D721Med (cell line): ENCODE data around the gene ADGRB3.

Experiments
- DNase-seq: peaks from one replicate; pipeline ENCODE4 v3.0.0; 2011; ENCODE audit warnings: low spot score; ENCODE audit not compliant: insufficient read length
- FAIRE-seq: peaks from 2 replicates; lab custom pipeline; 2011; peaks lifted over from hg19 to GRCh38; lab: Jason Lieb, UNC
- TF ChIP-seq, protein P1 (sequence below): IDR thresholded peaks from 2 replicates; pipeline ENCODE4 v1.5.1; 2012; ENCODE audit warnings: mild to moderate bottlenecking, control low read depth; ENCODE audit not compliant: insufficient read depth; ENCODE audit errors: missing control alignments

ADGRB3 gene

DNA sequence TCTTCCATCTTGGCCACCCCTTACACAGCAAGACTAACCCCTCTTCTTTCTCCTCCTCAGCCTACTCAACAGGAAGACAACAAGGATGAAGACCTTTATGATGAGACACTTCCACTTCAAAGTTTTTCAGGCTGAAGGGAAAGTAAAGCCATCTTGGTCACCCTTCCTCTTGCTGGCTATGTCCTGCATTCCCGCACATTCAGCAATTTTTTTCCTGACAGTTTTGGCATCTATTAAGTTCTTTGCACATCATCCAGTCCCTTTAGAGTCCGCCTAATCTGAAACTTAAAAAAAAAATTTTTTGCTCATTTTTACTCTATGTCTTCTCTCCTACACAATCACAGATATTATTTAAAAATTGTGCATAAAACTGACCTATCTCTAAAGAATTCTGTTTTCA, 668.3 kb downstream of the ADGRB3 start:
- no peak for FAIRE-seq
- no peak for DNase-seq
- TF ChIP-seq, protein P1, sequence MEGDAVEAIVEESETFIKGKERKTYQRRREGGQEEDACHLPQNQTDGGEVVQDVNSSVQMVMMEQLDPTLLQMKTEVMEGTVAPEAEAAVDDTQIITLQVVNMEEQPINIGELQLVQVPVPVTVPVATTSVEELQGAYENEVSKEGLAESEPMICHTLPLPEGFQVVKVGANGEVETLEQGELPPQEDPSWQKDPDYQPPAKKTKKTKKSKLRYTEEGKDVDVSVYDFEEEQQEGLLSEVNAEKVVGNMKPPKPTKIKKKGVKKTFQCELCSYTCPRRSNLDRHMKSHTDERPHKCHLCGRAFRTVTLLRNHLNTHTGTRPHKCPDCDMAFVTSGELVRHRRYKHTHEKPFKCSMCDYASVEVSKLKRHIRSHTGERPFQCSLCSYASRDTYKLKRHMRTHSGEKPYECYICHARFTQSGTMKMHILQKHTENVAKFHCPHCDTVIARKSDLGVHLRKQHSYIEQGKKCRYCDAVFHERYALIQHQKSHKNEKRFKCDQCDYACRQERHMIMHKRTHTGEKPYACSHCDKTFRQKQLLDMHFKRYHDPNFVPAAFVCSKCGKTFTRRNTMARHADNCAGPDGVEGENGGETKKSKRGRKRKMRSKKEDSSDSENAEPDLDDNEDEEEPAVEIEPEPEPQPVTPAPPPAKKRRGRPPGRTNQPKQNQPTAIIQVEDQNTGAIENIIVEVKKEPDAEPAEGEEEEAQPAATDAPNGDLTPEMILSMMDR: no peak

DNA sequence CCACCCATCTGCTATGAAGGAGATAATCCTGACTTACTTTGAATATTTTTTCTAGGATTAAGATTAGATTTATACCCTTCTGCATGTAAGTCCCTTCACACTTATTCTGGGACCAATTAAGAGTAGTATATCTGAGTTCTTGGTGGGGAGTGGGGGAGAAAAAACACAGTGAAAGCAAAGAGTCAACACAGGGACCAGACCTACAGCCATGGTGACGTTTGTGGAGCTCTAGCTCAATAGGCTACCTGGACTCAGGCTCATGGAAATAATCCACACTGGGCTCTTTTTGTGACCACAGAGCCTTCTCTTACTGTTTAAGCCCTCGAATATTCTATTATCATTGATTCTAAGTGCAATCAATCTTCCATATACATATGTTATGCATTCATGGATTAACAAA, 670.4 kb downstream of the ADGRB3 start:
- DNase-seq (no peak), FAIRE-seq (peak; percentile 29)
- TF ChIP-seq, protein P1: no peak

- TF ChIP-seq, protein P1: no peak
- no peak for FAIRE-seq
- no peak for DNase-seq
Observed at GRCh38 chr6:69308584-69308983, 673.5 kb downstream of the ADGRB3 start.

DNA sequence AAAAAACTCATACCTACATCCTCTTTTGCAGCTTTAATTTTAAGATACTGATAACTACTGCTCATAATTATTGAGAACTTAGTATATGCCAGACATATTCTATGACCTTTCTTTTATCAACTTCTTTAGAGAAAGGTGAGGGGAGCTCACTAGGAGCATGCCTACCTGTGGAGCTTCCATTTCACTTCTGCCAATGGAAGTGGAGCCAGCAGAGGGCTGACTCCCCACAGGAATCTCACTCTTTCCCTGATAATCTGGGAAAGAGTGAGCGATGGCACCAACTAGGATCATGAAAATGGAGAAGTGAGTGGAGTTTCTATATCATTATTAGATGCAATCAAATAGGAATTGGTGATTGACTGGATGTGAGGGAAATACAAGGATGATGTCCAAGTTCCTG, 676.8 kb downstream of the ADGRB3 start:
- DNase-seq: no peak
- no peak for FAIRE-seq
- TF ChIP-seq, protein P1: no peak

- FAIRE-seq: no peak
- DNase-seq: no peak
- TF ChIP-seq, protein P1: no peak
Observed at GRCh38 chr6:69314001-69314400, 678.9 kb downstream of the ADGRB3 start.

- TF ChIP-seq, protein P1: no peak
- FAIRE-seq (no peak), DNase-seq (no peak)
Observed at GRCh38 chr6:69314531-69314930, 679.4 kb downstream of the ADGRB3 start.

- FAIRE-seq: no peak
- TF ChIP-seq, protein P1: no peak
- DNase-seq: no peak
Observed at GRCh38 chr6:69331886-69332285, 696.8 kb downstream of the ADGRB3 start.
